H1 (cell line): ENCODE data around the gene ABCC2. TPM values are rescaled to one million over a fixed set of nuclear protein-coding genes. Genes with fewer than 3 reads are reported as not detected.

ENCODE experiments used
- EGR1 ChIP-seq: IDR thresholded peaks from 2 replicates; pipeline ENCODE4 v1.6.1; 2011; ENCODE audit warnings: low read depth, low read length, borderline replicate concordance
- polyA plus RNA-seq, 7 experiments: library from polyadenylated mRNA; depleted of rRNA in 3 of 7; stranded (reverse) in 5 of 7; unstranded in 2 of 7; fragments of >200 nt in 5 of 7; fragments of 200-250 nt in 2 of 7; gene quantifications; 1 replicate in 5 of 7; 2 replicates in 1 of 7; 4 replicates in 1 of 7; pipeline versions ENCODE4 v1.2.1 to v1.2.3, GENCODE V29; 2011 to 2013; ENCODE audit warnings: missing spikeins in 2 of 7, mixed read lengths in 2 of 7
- total RNA-seq: library from RNA; stranded (reverse); fragmentation: NEBNext Ultra II Directional; extraction: Animal tissue kit (Norgen Biotek cat#: 25700); gene quantifications from 2 replicates; pipeline ENCODE4 v1.2.1, GENCODE V29; 2021

ABCC2 gene
- total and polyA plus RNA-seq, 2 of the 8 experiments (the other 6 are each of a cell fraction or from before 2014, with no cell fraction given): 0.74 to 1.1 TPM

DNA sequence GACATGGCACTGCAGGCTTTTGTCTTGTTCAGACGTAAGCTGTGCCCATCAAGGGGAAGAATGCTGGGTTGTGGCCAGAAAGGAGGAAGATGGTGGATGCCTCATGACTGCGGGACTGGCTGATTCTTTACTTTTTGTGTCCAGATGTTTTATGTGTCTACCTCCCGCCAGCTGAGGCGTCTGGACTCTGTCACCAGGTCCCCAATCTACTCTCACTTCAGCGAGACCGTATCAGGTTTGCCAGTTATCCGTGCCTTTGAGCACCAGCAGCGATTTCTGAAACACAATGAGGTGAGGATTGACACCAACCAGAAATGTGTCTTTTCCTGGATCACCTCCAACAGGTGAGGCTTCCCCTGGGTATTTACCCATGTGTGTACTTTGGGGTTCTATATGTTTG is 53.5 kb downstream of the ABCC2 start (continued):
- TF ChIP-seq EGR1: no peak
